Naive thymus-derived CD8-positive, alpha-beta T cell (primary cell): Measurements from ENCODE around the gene LIPJ. TPM values are rescaled to one million over a fixed set of nuclear protein-coding genes. Genes with fewer than 3 reads are reported as not detected.

Experiments used
- polyA plus RNA-seq, 3 donors: library from polyadenylated mRNA; unstranded; fragments of 300-500 nt; fragmentation: Illumina TruSeq; gene quantifications; one replicate each; pipeline ENCODE4 v1.2.3, GENCODE V29; 2021
- total RNA-seq, 8 experiments: library from RNA in 2 of 8; stranded (reverse) in 2 of 8; gene quantifications; one replicate each; pipeline ENCODE4 v1.2.3 and lab custom pipeline; 2021 to 2026

Gene LIPJ
- total and polyA plus RNA-seq, 5 experiments from 2014 or later = 0.18 to 0.22 TPM; not detected in 3

Other genes with a start within 250 kb of the LIPJ start
- 1 to 10 TPM; 2.2 to 3.1 TPM for gene RNLS, start 3.4 kb upstream of the LIPJ start, total RNA-seq
- gene RNLS, start 3.4 kb upstream of the LIPJ start, polyA plus RNA-seq = 1 to 10 TPM; 2.6 to 3.8 (median 3.7) TPM
- not detected for gene LIPF, start 77.7 kb downstream of the LIPJ start, total RNA-seq
- not detected for gene LIPF, start 77.7 kb downstream of the LIPJ start, polyA plus RNA-seq
- not detected for gene LIPK, start 119.5 kb downstream of the LIPJ start, total RNA-seq
- not detected for gene LIPK, start 119.5 kb downstream of the LIPJ start, polyA plus RNA-seq
- gene LIPN, start 173.3 kb downstream of the LIPJ start, total RNA-seq = not detected
- not detected for gene LIPN, start 173.3 kb downstream of the LIPJ start, polyA plus RNA-seq
- gene LIPM, start 216.0 kb downstream of the LIPJ start, total RNA-seq = not detected
- gene LIPM, start 216.0 kb downstream of the LIPJ start, polyA plus RNA-seq = not detected